Measurements from ENCODE around the gene PDCD1.

Gene PDCD1

DNA sequence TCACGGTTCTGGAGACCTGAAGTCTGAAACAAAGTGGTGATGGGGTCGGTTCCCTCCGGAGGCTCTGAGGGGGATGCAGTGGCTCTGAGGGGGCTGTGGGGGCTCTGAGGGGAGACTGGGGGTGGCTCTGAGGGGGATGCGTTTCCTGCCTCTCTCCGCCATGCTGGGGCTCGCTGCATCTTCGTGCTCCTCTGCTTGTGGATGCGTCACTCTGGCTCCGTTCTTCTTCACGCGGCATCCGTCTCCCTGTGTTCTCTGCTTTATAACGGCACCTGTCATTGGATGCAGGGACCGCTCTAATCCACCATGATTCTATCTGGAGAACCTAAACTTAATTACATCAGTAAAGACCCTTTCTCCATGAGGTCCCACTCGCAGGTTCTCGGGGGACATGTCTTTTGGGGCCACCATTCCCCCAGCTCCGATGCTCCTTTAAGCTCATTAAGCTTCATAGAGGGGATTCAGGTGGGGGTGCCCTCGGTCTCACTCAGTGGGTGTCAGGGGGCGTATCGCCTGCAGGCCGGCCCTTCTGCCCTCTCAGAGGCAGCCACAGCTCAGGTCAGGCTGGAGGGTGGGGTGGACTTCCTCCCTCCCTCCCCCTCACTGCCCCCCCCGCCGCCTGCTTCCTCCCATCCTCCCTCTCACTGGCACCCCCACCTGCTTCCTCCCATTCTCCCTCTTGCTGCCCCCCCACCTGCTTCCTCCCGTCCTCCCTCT, 29.3 kb upstream of the PDCD1 start:
- no peak overlapping the region for H3K27ac ChIP-seq
- TF ChIP-seq ZFX (IDR thresholded peaks at IDR 0.05; ENCODE audit: borderline replicate concordance), result no peak
- TF ChIP-seq, protein P1, sequence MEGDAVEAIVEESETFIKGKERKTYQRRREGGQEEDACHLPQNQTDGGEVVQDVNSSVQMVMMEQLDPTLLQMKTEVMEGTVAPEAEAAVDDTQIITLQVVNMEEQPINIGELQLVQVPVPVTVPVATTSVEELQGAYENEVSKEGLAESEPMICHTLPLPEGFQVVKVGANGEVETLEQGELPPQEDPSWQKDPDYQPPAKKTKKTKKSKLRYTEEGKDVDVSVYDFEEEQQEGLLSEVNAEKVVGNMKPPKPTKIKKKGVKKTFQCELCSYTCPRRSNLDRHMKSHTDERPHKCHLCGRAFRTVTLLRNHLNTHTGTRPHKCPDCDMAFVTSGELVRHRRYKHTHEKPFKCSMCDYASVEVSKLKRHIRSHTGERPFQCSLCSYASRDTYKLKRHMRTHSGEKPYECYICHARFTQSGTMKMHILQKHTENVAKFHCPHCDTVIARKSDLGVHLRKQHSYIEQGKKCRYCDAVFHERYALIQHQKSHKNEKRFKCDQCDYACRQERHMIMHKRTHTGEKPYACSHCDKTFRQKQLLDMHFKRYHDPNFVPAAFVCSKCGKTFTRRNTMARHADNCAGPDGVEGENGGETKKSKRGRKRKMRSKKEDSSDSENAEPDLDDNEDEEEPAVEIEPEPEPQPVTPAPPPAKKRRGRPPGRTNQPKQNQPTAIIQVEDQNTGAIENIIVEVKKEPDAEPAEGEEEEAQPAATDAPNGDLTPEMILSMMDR (IDR thresholded peaks at IDR 0.05), result no peak

- TF ChIP-seq, protein P1 (IDR thresholded peaks at IDR 0.05), result no peak
- no peak for TF ChIP-seq ZFX (IDR thresholded peaks at IDR 0.05; ENCODE audit: borderline replicate concordance)
- no peak overlapping the region for H3K27ac ChIP-seq
These were observed 28.2 kb upstream of the PDCD1 start for GRCh38 chr2:241886840-241887447.

- no peak overlapping the region for H3K27ac ChIP-seq
- no peak for TF ChIP-seq ZFX (IDR thresholded peaks at IDR 0.05; ENCODE audit: borderline replicate concordance)
- TF ChIP-seq, protein P1 (IDR thresholded peaks at IDR 0.05), result no peak
These were observed 27.4 kb upstream of the PDCD1 start for GRCh38 chr2:241885946-241886643.

DNA sequence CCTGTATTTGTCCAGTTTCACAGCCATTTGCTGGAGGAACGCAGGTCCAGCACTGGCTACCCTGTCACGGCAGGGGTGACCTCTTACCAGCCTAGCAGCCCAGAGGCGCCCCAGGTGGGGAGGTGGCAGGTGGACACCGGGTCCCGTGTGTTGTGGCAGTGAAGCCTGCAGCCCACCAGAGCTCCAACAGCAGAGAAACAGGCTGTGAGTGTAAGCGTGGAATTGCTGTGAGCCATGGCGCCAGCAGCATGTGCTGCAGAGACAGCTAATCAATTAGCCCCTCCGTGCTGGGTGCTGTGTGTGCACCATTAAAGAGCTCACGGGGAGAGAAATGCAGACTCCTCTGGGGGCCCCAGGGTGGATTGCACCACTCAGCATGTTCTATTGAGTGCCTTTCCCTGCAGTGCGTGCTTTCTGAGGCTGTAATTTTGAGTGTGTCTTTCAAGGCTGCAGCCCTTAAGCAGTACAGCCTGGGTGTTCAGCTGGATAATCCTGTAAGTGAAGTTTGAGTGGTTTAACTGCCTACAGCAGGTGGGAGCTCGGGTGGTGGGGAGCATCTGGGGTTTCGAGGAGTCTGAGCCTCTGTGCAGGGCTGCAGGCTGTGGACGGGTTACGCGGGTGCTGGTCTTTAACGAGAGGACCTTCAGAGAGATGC, 26.7 kb upstream of the PDCD1 start:
- H3K27ac ChIP-seq, result no peak overlapping the region
- TF ChIP-seq ZFX (IDR thresholded peaks at IDR 0.05; ENCODE audit: borderline replicate concordance), result no peak
- TF ChIP-seq, protein P1 (IDR thresholded peaks at IDR 0.05), result no peak

- no peak overlapping the region for H3K27ac ChIP-seq
- TF ChIP-seq ZFX (IDR thresholded peaks at IDR 0.05; ENCODE audit: borderline replicate concordance), result no peak
- TF ChIP-seq, protein P1 (IDR thresholded peaks at IDR 0.05), result no peak
These were observed 26.2 kb upstream of the PDCD1 start for GRCh38 chr2:241884951-241885290.

- no peak for TF ChIP-seq ZFX (IDR thresholded peaks at IDR 0.05; ENCODE audit: borderline replicate concordance)
- TF ChIP-seq, protein P1 (IDR thresholded peaks at IDR 0.05), result 0 out of 2 replicates have a peak, but pooled peaks have one; percentile 7
- H3K27ac ChIP-seq, result peak overlapping the region; percentile 71
These were observed 23.5 kb upstream of the PDCD1 start for GRCh38 chr2:241882091-241882625.
